ENCODE data around the gene SNX13.

- no peak for TF ChIP-seq EZH2 (IDR thresholded peaks at IDR 0.05)
- TF ChIP-seq POLR2AphosphoS5 (IDR thresholded peaks at IDR 0.05; ENCODE audit: borderline replicate concordance, low read depth, low read length) = no peak
Measured at GRCh38 chr7:17965603-17966002, 25.3 kb upstream of the SNX13 start.
